ENCODE data around the gene CACNA1C.

Gene CACNA1C

DNA sequence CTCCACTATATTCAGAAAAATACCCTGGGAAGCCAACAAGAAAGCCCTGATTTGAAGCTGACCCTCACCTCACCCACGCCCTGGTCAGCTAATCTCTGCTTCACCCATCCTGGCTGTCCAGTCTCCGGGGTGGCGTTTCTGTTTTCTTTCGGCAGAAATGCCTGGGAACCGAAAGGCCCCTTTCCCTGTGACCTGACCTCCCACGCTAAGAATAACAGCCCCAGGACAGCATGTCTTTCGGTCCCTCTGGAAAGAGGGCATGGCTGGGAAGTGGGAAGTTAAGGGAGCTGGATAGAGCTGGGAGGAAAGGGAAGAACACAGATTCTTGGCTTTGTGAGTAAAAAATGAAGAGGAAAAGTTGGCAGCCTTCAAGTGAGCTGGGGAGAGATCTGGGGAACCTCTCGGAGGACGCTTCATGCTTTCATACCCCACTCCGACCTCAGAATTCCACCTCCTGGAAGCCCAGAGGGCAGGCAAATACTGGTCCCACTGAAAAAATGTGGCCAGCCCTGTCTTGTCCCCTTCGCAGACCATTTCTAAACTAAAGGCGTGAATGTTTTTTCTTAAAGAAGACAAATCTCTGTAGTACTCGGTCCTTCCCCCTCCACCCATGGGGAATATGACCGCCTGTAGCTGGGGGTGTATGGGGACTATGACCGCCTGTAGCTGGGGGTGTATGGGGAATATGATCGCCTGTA is 579.0 kb downstream of the CACNA1C start:
- no peak for DNase-seq (ENCODE audit: low spot score)

DNA sequence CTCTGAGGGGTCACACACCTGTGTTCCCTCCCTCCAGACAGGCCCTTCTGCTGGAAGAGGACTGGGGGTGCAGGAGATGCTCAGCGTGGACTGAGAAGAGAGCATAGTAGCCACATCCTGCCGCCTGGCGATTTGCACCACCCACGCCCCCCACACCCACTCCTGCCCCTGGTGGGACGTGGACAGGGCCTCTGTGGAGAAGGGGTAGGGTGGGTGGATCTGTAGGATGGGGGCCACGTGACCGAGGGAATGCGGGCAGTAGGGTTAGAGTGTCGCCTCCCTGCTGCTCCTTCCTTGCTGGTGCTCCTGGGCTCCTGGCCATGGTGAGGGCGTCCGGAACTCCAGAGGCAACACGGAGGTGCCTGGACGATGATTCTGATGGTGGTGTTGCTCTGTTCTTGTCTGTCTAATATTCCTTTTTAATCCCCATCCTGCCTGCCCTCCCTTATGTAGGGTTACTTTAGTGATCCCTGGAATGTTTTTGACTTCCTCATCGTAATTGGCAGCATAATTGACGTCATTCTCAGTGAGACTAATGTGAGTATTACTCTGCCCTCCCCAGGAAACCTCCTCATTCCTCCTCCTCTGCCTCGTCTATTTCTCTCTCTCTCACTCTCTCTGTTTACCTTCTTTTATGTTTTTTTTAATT is 580.5 kb downstream of the CACNA1C start:
- DNase-seq (ENCODE audit: low spot score), result no peak

DNA sequence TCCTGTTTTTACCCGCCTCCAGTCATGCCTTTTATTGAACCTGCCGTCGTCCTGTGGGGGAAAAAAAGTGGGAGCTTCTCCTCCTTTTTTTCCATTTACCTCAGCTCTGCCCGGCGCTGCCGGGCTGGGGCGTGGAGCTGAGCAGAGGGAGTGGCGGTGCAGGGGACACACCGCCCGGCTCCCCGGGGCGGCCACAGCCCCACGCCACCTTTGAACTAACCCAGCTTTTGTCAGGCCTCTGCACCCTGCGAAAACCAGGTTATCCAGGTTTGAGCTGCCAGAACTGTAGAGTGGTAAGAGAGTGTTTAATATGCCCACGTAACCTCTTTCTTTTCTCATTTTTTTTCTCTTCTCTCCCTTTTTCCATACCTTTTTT is 581.0 kb downstream of the CACNA1C start:
- no peak for DNase-seq (ENCODE audit: low spot score)

DNA sequence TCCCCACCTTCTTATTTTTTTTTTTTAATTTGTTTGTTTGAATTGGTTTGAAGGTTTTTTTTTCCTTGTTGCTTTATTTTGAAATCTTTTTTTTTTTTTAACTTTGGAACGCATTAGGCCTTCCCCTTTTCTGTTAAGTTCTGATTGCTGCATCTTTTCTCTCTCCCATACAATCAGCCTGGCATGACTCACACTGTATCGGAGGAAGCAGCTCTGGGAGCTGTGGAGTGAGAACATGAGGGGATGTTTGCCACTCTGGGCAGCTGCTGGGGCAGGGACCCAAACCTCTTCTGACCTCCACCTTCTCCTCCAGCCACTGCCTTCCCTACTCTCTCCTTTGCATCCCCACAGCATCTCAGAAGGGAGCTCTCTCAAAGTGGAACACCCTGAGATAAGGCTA is 581.7 kb downstream of the CACNA1C start:
- no peak for DNase-seq (ENCODE audit: low spot score)

DNA sequence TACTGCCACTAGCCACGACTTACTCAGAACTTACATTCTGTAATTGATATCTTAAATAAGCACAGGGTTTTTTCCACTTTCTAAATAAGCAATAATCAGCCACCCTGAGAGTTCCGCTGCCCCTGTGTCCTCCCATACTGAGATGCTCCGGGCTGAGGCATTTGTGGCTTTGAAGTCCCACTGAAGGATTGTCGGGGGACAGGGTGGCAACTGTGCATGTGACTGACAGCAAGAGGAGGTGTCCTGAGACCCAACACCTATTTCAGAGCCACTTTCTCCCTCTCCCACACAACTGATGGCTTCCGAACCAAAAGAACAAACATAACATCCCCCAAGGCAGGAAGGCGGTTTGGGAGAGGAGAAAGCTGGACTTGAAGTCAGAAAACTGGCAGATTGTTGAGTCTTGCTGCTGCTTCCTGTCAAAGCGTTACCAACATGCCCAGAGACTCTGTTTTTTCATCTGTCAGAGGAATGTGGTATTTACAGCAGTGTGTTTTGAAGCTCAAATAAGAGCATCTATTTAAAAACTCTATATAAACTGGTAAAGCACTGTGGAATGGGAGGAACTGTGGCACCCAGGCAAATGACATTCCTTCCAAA is 584.1 kb downstream of the CACNA1C start:
- no peak for DNase-seq (ENCODE audit: low spot score)

DNA sequence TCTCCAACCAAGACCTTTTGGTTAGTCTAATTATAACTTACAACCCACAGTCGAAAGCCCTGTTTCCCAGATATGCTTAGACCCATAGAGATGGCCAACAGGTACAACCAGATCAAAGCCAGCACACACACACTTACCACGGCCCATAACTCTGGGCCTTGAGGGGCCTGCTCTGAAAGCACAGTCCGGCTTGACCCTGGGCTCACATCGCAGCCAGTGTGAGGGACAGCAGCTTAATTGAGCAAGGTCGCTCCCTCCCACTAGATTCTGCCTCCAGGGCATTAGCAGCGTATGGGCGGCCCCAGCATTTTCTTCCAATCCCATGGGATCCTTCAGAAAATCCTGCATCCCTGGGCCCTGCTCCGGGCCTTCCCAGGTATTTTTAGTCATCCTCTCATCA is 584.6 kb downstream of the CACNA1C start:
- DNase-seq (ENCODE audit: low spot score), result no peak

DNA sequence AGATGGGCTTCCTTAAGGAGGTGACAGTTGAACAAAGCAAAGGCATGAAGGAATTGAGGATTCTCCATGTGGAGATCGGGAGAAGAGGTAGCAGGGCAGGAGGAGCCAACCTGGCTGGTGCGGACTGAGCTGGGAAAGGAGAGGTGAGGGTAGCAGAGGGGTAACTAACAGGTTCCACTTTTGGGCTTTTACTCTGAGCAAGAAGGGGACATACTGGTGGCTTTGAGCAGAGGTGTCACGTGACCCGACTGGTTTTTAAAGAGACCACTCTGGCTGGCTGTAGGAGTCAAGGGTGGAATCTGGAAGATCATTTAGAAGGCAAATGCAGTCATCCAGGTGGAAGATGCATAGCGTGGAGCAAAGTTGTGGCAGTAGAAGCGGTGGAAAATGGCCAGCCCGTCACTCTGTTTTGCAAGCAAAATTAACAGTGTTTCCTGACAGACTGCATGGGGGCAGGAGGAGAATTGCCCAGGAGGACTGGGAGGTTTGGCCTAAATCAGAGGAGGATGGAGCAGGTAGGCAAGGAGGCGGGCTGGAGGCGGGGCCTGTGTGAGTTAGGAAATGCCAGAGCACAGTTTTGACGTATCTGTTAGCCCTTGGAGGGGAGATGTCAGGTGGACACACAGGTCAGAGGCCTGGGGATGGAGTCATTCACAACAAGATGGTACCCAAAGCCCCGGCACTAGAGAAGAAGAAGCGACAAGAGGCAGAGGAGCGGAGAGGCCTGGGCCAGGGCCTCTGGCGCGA is 585.7 kb downstream of the CACNA1C start:
- DNase-seq (ENCODE audit: low spot score), result no peak

DNA sequence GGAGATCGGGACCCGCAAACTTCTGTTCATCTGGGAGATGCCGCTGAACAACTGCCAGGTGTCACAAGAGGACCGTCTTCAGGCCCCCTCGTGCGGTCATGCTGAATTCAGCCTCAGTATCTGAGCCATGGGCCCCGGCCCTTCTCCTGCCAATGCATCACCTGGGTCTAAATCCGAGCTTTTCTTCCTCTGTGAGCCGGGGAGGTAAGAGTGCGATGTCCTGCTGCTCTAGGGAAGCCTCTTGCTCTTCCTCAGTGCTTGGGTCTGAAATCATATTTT is 586.2 kb downstream of the CACNA1C start:
- DNase-seq (ENCODE audit: low spot score), result no peak

DNA sequence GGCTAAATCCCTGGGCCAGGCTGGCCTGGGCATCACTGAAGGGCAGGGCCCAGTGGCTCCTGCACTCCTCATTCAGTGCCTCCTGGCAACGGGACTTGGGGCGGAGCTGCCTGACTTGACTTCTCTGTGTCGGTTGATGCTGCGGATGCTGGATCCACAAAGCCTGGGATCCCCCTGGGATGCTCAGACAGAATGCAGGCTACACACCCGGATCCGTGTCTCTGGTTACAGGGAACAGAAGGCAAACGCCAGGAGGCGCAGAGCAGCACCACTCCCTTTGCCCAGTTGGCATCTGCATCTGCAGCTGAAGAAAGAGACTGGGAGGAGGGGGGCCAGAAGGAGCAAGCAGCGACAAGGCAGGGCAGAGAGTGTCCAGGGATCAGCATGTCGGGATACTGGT is 587.5 kb downstream of the CACNA1C start:
- no peak for DNase-seq (ENCODE audit: low spot score)

DNA sequence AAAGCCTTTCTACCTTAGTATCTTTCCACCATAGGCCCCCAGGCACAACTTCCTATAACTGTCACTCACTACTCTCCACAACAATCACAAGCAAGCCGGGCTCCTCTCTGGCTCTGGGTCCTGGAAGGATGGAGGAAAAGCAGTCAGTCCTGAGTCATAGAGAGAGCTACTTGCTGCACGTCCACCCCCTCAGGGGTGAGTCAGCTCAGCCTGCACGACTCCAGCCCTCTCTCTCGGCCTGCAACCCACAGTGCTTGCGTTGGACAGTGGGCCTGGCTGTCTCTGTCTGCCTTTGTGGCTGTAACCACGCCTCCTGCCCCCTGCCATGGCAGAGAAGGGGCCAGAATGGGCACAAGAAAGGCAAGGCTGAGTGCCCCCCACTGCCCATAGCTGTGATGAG is 587.9 kb downstream of the CACNA1C start:
- no peak for DNase-seq (ENCODE audit: low spot score)

DNA sequence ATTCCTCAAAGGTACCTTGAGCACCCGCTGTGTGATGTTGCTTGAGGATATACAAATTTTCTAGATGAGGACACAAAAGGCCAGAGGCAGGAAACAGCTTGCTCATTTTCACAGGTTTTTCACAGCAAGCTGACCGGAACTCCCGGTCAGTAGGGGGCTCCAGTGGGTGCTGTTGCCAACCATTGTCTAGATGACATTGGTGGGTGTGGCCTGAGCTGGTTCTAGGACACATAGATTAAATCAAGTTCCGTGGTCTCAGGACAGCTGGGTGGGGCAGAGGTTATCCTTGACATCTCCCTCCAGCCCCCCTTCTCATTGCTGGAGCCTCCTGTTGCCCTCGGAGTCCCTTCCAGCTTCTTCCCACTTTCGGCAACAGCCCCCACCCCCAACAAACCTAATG is 588.4 kb downstream of the CACNA1C start:
- DNase-seq (ENCODE audit: low spot score), result peak; percentile 26

DNA sequence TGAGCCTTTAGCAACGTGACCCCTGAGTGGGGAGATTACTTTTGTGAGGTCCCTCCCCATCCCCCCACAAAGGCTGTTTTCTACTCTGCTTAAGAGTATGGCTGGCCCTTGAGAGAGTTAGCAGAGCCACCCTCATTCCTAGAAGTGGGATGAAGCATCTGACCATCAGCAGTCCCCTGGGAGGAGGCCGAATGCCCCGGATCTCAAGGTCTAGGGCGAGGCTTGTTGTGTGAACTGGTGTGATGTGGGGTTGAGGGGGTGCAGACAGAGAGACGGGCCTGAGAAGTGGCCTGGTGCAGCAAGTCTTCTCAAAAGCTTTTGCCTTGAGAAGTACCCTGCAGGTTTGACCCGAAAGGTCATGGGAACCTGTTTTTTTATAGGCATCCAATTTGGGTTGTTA is 589.0 kb downstream of the CACNA1C start:
- DNase-seq (ENCODE audit: low spot score), result no peak

DNA sequence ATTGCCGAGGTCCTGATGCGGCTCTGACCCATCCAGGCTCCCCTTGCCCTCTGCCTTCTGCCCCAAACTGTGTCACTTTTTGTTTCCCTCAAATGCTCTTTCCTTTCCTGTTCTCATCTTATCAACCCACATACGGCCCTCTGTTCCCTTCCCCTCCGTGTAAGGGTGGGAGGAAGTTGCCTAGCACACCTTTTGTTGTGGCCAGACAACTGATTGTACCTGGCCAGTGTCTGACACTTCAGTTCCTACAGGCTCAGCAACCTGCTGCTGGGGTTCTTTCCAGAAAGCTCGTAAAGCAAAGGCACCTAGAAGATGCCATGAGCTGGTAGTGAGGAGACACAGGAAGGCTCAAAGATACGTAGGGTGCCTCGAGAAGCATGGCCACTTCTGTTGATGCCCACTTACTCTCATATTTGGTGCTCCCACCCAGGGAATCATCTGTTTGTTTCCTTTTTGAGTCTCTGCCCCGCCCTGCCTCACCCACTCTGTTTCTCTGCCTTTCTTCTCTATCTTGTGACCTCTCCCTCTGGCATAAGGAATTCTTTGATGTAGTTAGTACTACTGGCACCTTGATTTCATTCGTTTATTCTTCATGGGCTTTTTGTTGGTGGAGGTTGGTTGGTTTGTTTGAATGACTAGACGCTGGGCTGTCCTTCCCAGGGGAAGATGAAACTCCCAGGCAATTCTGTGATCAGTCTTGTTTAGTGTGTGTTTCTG is 589.5 kb downstream of the CACNA1C start:
- DNase-seq (ENCODE audit: low spot score), result no peak

DNA sequence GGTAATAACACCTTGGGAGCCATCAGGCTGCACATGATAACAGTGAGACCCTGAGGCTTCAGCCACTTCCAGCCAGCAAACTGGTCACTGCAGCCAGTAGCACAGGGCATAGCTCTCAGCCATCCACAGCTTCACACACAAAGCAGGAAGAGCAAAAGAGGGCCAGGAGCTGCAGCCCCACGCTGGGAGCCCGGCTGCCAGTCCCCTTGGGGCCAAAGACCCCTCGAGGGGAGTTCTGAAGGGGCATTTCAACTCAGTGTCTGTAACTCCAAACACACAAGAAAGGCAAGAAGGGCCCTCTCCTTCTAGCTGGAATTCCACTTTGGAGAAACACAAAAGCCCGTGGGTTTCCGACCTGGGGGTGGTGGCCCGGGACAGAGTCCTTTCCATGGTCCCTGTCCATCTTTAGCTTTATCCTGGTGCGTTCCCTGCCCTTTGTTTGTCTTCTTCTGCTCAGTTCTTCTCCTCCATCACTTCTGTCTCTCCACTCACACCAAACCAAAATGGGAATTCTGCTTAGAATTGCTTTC is 590.2 kb downstream of the CACNA1C start:
- no peak for DNase-seq (ENCODE audit: low spot score)

DNA sequence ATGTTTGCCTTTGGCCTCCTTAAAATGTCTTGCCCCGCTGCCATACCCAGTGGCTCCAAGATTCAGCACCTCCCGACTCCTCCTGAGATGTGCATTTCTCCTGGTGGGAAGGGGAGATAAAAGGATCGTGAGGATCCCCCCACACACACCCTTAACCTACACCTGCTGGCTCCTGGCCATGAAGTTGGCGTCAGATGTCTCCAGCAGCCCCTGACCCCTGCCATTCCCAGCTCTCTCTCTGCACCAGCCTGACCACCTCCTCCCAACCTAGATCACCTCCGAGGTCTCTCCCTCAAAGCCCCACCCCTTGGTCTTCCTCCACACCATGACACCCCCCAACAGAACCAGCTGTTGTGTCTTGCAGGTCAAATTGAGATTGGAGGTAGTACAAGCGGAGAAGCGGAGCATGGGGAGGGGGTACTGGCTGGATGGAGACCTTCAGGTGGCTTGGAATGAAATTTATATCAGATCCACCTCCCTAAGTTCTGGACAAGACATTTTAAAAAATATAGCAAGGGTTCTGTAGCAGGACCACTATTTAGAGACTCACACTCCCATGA is 590.9 kb downstream of the CACNA1C start:
- no peak for DNase-seq (ENCODE audit: low spot score)

DNA sequence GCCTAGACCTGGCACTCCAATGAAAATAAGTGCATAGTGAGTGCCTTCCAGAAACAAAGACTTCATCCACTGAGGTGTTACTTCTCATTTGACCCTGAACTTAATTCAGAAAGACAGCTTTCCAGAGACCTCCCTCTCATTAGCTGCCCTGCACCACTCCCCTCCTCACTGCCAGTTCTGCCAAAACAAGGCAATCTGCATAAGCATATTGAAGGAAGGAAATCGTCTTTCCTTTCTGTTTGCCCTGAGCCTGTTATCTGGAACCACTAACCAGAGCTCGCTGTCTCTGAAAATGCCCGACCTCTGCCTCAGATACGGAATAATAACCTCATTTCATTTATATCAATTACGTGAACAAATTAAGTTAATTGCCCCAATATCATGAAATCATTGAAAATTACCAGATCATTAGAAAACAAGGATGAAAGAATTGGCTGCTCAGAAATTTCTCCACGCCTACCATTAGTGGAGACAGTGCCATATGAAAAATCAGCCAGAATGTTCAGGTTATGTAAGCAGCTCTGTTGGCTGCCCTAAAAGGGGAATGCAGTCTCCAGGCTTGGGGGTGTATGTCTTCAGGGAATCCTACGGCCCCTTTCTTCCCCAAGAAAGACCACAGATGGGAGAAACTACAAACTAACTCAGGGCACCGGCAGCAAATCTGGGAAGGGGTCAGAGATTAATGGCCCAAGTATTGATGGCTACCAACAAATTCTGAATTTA is 592.1 kb downstream of the CACNA1C start:
- no peak for DNase-seq (ENCODE audit: low spot score)

DNA sequence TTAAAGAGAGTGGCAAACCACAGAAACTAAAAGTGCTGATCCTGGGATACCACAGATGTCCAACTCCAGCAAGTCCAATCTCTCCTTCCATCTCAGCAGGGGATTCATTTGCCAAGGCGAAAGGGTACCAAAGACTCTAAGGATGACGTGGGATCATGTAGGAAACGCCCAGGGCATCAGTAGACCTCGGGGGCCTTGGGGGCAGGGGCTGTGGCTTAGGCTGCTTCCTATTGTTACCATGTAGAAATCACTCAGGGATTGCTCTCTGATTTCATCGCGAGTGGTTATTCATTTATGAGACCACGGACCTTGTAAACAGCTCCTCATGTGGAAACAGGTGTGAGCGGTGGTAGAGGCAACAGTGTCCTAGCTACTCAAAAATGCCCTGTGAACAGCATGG is 592.7 kb downstream of the CACNA1C start:
- DNase-seq (ENCODE audit: low spot score), result no peak

DNA sequence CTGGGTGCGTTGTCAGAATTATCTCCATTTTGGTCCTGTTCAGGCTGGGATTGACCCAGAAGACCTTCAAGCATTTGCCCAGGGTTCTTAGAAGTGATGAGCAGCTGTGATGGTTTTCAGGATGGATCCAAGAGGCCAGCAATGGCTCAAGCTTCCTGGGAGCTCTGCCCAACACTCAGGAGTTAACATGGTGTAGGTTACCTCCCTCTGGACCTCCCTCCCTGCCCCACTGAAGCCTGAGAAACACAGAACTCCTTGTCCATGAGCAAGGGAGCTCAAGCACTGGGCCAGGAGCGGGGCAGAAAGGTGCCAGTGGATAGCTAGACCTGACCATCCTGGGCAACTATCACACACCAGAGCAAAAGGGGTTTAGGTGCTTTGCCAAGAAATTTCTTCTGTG is 593.6 kb downstream of the CACNA1C start:
- no peak for DNase-seq (ENCODE audit: low spot score)

DNA sequence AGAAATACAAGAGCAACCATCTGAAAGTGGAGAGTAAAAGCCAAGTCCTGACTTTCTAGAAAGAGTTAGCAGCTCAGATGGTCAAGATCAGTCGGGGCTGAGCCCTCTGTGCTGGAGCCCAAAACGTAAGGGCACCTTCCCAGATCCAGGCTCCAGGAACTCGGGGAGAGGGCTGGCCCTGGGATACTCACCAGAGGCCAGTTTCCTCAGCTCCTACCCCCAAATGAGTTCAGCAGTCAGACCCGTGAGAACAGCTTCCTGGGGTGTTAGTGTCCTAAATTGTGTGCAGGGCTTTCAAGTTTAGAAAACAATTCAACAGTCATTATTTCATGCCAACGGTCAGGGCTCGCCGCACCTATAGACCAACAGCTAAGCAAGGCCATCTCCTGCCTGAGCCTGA is 594.4 kb downstream of the CACNA1C start:
- no peak for DNase-seq (ENCODE audit: low spot score)

DNA sequence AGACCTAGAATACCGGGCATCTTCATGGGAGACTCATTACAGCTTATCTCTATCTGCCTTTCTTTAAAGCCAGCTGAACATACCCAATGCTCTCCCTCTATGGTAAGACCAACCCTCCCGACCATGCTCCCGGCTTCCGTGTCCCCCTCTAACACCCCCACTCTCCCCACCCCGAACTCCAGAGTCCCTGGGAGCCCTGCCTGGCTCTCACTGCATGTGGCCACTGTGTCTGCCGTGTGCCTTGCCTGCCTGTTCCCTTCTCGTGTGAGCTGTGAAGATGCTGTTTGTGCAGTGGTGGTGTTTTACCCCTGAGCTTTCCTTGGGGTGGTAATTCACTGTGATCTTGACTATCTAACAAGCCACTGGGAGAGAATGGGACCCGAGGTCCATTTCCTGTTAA is 595.6 kb downstream of the CACNA1C start:
- DNase-seq (ENCODE audit: low spot score), result no peak

Data from NAMALWA (cell line).